Measurements from ENCODE around the gene CORO6.

Gene CORO6

GRCh38 chr17:29577385-29578211 is 45.1 kb downstream of the CORO6 start:
- no peaks in the 10 kb centered on the region for H3K27me3 ChIP-seq (ENCODE audit: control insufficient read depth, insufficient read depth, low read length)
- H3K9ac ChIP-seq (ENCODE audit: low read depth, low read length): no peak overlapping the region
- H3K4me1 ChIP-seq (ENCODE audit: control insufficient read depth, insufficient read depth, low read length): no peaks in the 10 kb centered on the region
- H3K9me3 ChIP-seq (ENCODE audit: control insufficient read depth, insufficient read depth, low read length): no peaks in the 10 kb centered on the region
- no peak overlapping the region for H3K4me3 ChIP-seq (ENCODE audit: low read depth, low read length)
- peaks cover 26% of the 10 kb centered on the region for H3K36me3 ChIP-seq (ENCODE audit: control insufficient read depth, insufficient read depth, low read length)

- Histone ChIP-seq H3K4me1 (ENCODE audit: control insufficient read depth, insufficient read depth, low read length) (no peaks in the 10 kb centered on the region), H3K9ac (ENCODE audit: low read depth, low read length) (no peak overlapping the region), H3K9me3 (ENCODE audit: control insufficient read depth, insufficient read depth, low read length) (no peaks in the 10 kb centered on the region), H3K36me3 (ENCODE audit: control insufficient read depth, insufficient read depth, low read length) (peaks cover 26% of the 10 kb centered on the region), H3K27me3 (ENCODE audit: control insufficient read depth, insufficient read depth, low read length) (peaks cover 2% of the 10 kb centered on the region), H3K4me3 (ENCODE audit: low read depth, low read length) (no peak overlapping the region)
Measured at GRCh38 chr17:29577001-29577370, 45.7 kb downstream of the CORO6 start.

GRCh38 chr17:29576214-29577000 is 46.3 kb downstream of the CORO6 start:
- H3K36me3 ChIP-seq (ENCODE audit: control insufficient read depth, insufficient read depth, low read length): peaks cover 28% of the 10 kb centered on the region
- no peak overlapping the region for H3K4me3 ChIP-seq (ENCODE audit: low read depth, low read length)
- peaks cover 8% of the 10 kb centered on the region for H3K27me3 ChIP-seq (ENCODE audit: control insufficient read depth, insufficient read depth, low read length)
- no peaks in the 10 kb centered on the region for H3K9me3 ChIP-seq (ENCODE audit: control insufficient read depth, insufficient read depth, low read length)
- H3K4me1 ChIP-seq (ENCODE audit: control insufficient read depth, insufficient read depth, low read length): no peaks in the 10 kb centered on the region
- H3K9ac ChIP-seq (ENCODE audit: low read depth, low read length): no peak overlapping the region

DNA sequence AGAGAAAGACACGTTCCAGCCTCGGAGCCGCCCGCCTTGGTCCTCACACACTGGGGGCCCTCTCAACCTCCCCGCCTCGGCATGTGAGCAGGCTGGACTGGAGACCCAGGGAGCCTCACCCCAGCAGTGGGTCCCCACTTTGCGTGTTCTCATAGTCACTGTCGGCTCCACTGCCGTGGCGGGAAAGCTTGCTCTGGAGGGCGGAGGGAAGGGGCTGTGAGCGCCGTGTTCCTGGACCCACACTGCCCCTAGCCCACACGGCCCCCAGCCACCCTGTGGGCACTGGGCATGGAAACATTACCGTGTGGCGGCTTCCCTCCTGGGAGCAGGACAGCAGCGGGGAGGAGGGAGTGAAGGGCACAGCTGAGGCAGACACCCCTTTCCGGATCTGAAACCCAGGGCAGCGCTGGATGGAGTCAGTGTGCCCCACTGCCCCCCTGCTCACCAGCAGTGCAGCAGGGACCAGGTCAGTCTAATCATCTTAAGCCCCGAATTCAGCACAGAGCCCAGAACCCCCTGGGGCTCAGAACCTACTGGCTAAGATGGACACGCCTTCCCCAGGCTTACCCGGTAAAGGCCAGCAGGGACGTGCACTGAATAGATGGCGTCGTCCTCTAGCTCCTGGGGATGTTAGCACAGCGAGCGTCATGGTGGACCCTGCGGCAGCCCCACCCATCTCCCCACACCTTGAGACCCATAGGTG is 47.0 kb downstream of the CORO6 start:
- Histone ChIP-seq H3K27me3 (ENCODE audit: control insufficient read depth, insufficient read depth, low read length) (peaks cover 16% of the 10 kb centered on the region), H3K36me3 (ENCODE audit: control insufficient read depth, insufficient read depth, low read length) (peaks cover 28% of the 10 kb centered on the region), H3K9me3 (ENCODE audit: control insufficient read depth, insufficient read depth, low read length) (no peaks in the 10 kb centered on the region), H3K4me1 (ENCODE audit: control insufficient read depth, insufficient read depth, low read length) (no peaks in the 10 kb centered on the region), H3K4me3 (ENCODE audit: low read depth, low read length) (no peak overlapping the region), H3K9ac (ENCODE audit: low read depth, low read length) (no peak overlapping the region)

- Histone ChIP-seq H3K9me3 (ENCODE audit: control insufficient read depth, insufficient read depth, low read length) (no peaks in the 10 kb centered on the region), H3K4me1 (ENCODE audit: control insufficient read depth, insufficient read depth, low read length) (no peaks in the 10 kb centered on the region), H3K27me3 (ENCODE audit: control insufficient read depth, insufficient read depth, low read length) (peaks cover 16% of the 10 kb centered on the region), H3K4me3 (ENCODE audit: low read depth, low read length) (no peak overlapping the region), H3K36me3 (ENCODE audit: control insufficient read depth, insufficient read depth, low read length) (peaks cover 28% of the 10 kb centered on the region), H3K9ac (ENCODE audit: low read depth, low read length) (no peak overlapping the region)
Measured at GRCh38 chr17:29574732-29575510, 47.8 kb downstream of the CORO6 start.

DNA sequence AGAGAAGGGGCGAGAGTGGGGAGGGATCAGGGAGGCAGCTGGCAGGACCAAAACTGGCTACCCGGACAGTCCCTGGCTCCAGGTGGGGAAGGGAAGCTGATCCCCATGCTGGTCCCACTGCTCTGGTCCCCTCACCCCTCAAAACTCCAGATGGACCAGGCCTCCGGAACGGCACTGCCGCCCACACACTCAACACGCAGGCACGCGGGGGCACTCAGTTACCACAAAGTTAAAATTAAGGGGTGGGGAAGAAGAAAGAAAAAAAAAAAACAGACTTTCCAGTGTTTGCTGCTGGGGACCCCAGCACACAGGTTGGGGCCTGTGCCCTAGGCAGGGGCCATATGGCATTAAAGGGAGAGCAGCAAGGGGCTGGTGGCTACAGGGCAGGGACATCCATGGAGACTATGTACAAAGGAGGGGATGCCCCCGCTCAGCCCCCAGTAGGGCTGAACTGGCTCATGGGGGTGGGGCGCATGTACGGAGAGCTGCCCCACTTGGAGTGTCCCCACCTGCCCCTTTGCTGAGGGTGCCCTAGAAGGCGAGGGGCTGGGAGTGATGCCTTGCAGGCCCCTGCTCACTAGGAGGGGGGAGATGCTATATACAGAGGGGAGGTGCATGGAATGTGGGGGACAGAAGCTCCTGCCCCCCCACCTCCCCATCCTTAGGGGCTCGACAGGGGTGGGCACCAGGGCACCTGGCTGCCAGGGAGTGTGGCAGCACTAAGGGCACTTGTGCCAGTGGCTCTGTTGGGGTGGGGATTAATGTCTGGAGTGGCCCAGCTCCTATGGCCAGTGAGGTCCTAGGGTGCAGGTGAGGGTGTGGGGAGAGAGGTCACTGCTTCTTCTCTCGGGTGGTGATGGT is 48.6 kb downstream of the CORO6 start:
- Histone ChIP-seq H3K27me3 (ENCODE audit: control insufficient read depth, insufficient read depth, low read length) (peaks cover 24% of the 10 kb centered on the region), H3K9ac (ENCODE audit: low read depth, low read length) (no peak overlapping the region), H3K9me3 (ENCODE audit: control insufficient read depth, insufficient read depth, low read length) (no peaks in the 10 kb centered on the region), H3K36me3 (ENCODE audit: control insufficient read depth, insufficient read depth, low read length) (peaks cover 28% of the 10 kb centered on the region), H3K4me3 (ENCODE audit: low read depth, low read length) (no peak overlapping the region), H3K4me1 (ENCODE audit: control insufficient read depth, insufficient read depth, low read length) (peaks cover 2% of the 10 kb centered on the region)

DNA sequence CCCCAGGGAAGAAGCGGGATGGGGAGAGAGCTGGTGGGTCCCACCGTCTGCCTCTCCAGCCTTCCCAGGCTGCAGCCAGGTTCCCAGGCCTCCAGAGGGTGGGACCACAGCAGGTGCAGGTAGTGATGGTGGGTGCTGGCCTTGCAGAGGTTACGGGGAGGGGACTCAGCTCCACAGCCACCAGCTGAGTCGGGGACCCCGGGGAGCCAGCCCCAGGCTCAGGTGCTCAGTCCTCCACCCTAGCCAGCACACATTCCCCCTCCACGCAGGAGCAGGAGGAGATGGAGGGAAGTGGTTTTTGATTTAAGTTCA is 49.2 kb downstream of the CORO6 start:
- Histone ChIP-seq H3K9me3 (ENCODE audit: control insufficient read depth, insufficient read depth, low read length) (no peaks in the 10 kb centered on the region), H3K4me3 (ENCODE audit: low read depth, low read length) (no peak overlapping the region), H3K9ac (ENCODE audit: low read depth, low read length) (no peak overlapping the region), H3K36me3 (ENCODE audit: control insufficient read depth, insufficient read depth, low read length) (peaks cover 28% of the 10 kb centered on the region), H3K27me3 (ENCODE audit: control insufficient read depth, insufficient read depth, low read length) (peaks cover 25% of the 10 kb centered on the region), H3K4me1 (ENCODE audit: control insufficient read depth, insufficient read depth, low read length) (peaks cover 2% of the 10 kb centered on the region)

DNA sequence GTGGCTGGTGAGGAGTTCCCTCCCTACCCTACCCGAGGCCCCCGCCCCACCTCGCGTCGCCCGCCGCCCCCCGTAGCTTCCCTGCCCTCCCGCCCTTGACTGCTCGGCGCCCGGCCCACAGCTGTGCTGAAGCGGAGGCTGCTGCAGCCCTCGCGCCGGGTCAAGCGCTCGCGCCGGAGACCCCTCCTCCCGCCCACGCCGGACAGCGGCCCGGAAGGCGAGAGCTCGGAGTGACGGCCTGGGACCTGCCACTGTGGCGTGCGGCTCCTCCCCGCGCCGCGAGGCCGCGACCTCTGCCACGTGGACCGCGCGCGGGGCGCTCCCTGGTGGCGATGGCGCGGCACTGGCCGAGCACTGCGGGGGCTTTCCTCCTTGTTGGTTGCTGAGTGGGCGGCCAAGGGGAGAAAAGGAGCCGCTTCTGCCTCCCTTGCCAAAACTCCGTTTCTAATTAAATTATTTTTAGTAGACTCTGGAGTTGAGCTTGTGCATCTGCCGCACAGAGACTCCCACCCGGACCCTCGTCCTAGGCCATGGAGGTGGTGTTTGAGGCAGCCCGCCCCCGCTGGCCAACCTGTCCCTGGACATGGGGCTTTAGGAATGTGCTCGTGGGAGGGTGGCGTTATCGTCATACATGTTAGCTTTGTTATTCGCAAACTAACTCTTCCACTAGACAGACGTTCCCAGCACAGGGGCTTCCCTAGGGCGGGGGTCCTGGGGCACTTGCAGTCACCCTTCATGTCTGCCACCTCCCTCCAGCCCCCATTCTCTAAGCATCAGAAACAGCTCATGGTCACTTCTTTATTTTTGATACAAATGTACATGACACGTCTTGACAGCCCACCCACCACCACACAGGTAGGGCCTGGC is 49.8 kb downstream of the CORO6 start:
- H3K27me3 ChIP-seq (ENCODE audit: control insufficient read depth, insufficient read depth, low read length): peaks cover 25% of the 10 kb centered on the region
- no peak overlapping the region for H3K4me3 ChIP-seq (ENCODE audit: low read depth, low read length)
- H3K9ac ChIP-seq (ENCODE audit: low read depth, low read length): no peak overlapping the region
- peaks cover 23% of the 10 kb centered on the region for H3K36me3 ChIP-seq (ENCODE audit: control insufficient read depth, insufficient read depth, low read length)
- peaks cover 2% of the 10 kb centered on the region for H3K4me1 ChIP-seq (ENCODE audit: control insufficient read depth, insufficient read depth, low read length)
- no peaks in the 10 kb centered on the region for H3K9me3 ChIP-seq (ENCODE audit: control insufficient read depth, insufficient read depth, low read length)

DNA sequence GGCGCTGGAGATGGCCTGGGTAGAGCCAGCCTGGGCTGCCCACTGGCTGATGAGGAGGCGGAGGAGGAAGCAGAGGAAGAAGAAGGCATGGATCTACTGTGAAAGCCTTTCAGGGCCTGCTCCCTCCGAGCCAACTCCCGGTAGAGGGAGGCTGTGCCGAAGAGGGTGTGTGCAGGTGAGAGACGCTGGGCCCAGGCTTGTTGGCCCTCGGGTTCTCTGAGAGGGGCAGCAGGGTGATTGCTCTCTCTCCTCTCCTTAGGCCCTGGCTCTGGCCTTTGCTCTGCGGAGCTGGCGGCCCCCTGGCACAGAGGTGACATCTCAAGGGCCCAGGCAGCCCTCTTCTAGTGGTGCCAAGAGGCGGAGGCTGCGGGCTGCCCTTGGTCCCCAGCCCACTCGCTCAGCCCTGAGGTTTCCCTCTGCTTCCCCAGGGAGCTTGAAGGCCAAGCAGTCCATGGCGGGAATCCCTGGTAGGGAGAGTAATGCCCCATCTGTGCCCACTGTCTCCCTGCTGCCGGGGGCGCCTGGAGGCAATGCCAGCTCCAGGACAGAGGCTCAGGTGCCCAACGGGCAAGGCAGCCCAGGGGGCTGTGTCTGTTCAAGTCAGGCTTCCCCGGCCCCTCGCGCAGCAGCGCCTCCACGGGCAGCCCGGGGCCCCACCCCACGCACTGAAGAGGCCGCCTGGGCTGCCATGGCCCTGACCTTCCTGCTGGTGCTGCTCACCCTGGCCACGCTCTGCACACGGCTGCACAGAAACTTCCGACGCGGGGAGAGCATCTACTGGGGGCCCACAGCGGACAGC is 50.6 kb downstream of the CORO6 start:
- Histone ChIP-seq H3K27me3 (ENCODE audit: control insufficient read depth, insufficient read depth, low read length) (peaks cover 25% of the 10 kb centered on the region), H3K9me3 (ENCODE audit: control insufficient read depth, insufficient read depth, low read length) (no peaks in the 10 kb centered on the region), H3K9ac (ENCODE audit: low read depth, low read length) (no peak overlapping the region), H3K4me1 (ENCODE audit: control insufficient read depth, insufficient read depth, low read length) (peaks cover 2% of the 10 kb centered on the region), H3K36me3 (ENCODE audit: control insufficient read depth, insufficient read depth, low read length) (peaks cover 16% of the 10 kb centered on the region), H3K4me3 (ENCODE audit: low read depth, low read length) (no peak overlapping the region)

Data from iPS-15b (cell line).